GM21786 (cell line): Measurements from ENCODE around the gene TXNDC2.
"Not testable (repeated sequence)": the region's sequence is repeated elsewhere in the genome, so short reads cannot be mapped to it uniquely, and the experiment has no call there.

Source experiments
- ATAC-seq: cut with Tn5 transposase; IDR thresholded peaks from one replicate; pipeline ENCODE4 v1.9.1; 2021; ENCODE audit not compliant: unreplicated experiment

TXNDC2 gene

DNA sequence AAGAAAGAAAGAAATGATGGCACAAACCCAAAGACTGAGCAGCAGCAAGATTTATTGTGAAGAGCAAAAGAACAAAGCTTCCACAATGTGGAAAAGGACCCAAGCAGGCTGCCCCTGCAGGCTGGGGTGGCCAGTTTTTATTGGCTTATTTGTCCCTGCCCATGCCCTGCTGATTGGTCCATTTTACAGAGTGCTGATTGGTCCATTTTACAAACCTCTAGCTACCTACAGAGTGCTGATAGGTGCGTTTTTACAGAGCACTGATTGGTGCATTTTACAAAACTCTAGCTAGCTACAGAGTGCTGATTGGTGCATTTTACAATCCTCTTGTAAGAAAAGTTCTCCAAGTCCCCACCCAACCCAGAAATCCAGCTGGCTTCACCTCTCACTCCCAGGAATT is 26.5 kb downstream of the TXNDC2 start:
- ATAC-seq, result not testable (repeated sequence)

GRCh38 chr18:9913151-9913525 is 27.4 kb downstream of the TXNDC2 start:
- ATAC-seq, result no peak

DNA sequence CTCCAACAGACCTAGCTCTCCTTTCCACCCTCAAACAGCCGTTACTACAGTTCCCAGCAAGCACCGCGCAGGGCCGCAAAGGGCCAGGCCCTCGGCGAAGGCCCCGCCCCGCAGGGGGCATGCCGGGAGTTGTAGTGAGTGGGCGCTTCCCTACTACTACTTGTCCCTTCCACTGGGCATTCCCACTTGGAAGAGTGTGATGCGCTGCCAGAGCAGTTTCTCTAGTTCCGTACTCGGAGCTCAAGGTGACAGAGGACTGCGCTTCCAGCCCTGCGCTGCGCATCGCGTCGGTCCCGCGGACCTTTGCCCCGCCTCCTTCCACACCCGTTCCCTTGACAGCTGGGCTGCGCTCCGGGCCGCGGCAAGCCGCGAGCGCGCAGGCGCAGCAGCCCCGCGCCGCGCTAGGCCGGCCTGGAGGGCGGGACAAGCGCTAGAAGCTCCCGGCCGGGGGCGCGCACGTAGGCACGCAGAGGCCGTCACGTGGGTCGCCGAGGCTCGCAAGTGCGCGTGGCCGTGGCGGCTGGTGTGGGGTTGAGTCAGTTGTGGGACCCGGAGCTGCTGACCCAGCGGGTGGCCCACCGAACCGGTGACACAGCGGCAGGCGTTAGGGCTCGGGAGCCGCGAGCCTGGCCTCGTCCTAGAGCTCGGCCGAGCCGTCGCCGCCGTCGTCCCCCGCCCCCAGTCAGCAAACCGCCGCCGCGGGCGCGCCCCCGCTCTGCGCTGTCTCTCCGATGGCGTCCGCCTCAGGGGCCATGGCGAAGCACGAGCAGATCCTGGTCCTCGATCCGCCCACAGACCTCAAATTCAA is 28.0 kb downstream of the TXNDC2 start, which contains the start of gene VAPA:
TSS of gene VAPA (plus strand) at position 491 of the 808 bp plus-strand sequence. CDS start at position 732, 241 bp downstream.
- ATAC-seq, result peak; percentile 83

GRCh38 chr18:9914334-9914583 is 28.5 kb downstream of the TXNDC2 start:
- ATAC-seq, result no peak

DNA sequence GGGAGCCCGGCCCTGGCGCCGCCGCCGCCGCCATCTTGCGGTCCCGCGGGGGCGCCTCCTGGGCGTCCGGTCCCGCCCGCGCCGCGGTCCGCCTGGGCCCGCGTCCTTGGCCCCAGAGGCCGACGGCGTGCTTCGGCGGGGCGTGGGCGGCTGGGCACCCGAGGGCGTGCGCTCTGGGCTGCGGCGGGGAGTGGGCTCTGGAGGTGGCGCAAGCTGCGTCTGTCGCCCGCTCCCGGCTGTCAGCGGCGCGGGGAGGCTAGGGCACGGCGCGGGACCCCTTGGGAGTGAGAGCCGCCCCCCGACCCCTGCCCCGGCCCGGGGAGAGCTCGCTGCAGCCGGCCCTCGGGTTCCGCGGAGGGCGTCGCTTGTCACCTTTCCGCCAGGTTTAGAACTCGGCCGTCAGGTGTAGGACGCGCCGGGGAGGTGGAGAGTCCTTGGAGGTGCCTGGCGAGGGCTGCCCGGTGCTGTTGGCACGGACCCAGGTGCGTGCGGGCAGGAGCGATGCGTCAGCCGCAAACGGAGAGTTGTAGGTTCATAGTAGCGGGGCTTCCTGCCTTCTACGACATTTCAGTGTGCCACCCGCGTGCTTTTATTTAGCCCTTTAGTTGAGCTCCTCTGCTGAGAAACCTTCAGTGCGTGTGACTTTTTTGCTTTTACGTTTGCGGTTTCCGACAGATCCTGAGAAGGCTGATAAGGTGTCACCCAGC is 29.0 kb downstream of the TXNDC2 start:
- ATAC-seq, result peak; percentile 17

DNA sequence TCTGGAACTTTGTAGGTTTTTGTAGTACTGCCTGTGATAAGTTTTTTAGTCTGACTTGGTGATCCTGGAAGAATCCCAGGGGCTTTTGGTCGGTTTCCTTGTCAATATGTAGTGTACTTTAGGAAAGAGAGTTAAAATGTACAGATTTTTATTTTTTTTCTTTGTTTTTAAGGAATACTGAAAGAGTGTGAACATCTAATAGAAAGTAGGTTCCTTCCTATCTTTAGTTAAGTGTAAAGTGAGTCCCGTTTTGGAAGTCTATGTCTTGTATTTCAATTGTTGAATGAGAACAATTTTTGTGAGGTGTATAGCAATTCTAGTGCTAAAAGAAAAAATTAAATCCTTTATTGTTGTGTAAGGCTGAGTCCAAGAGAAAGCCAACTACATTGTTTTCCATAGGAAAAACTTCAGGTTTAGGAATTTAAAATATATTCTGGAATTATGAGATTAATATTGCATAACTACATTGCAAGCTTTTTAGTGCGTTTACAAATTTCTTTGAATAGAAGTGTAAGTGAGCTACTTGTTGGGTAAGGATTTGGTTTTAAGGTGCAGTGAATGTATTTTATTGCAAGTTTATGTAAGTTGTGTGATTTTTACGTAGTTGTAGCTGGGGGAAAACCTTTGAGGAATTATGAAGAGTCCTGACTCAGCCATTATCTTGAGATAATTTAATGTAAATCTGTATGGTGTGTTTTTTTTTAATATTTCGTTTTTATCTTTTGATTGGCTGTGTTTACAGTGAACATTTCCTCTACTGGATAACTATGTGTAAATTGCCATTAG is 29.7 kb downstream of the TXNDC2 start:
- ATAC-seq, result no peak

DNA sequence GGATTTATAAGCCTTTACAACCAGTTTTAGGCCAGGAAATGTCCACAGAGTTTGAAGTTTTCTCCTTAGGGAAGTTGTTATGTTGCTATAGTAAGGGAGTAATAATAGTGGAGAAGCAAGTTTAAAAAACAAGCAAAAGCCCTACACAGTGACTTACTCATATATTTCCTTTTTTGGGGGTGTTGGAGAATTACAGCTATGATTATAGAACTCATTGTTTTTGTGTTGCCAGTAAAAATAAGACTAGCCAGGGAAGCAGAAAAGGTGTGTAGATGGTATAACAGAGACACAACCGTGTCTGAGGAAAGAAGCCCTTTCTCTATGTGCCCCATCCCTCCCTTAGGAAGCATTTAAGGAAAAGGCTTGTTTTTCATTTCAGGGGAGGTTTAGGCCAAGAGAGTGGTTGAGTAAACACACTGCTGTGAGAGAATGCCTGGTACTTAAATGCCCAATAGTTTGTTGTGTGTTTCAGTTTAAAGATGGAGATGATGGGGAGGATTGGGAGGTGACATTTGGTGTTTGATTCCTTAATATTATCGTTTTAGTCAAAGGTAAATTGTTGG is 30.4 kb downstream of the TXNDC2 start:
- no peak for ATAC-seq

DNA sequence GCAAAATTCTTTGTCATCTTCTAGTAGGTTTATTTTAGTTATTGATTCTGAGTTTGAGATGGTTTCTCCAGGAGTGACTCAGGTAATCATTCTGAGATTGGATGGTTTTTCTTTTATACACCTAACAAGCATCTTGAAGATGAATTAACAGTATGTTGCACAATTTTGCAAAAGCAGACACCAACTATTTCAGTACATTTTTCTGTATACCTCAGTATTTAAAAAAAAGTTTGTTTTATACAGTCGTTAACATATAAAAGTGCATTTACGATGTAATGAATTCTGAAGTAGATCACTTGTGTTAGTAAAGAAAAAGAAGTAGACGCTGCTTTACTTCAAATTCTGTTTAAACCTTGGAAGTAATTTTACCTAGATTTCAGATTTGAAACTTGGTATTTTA is 31.0 kb downstream of the TXNDC2 start:
- ATAC-seq, result no peak

- no peak for ATAC-seq
These were observed 32.4 kb downstream of the TXNDC2 start for GRCh38 chr18:9918016-9918680.

DNA sequence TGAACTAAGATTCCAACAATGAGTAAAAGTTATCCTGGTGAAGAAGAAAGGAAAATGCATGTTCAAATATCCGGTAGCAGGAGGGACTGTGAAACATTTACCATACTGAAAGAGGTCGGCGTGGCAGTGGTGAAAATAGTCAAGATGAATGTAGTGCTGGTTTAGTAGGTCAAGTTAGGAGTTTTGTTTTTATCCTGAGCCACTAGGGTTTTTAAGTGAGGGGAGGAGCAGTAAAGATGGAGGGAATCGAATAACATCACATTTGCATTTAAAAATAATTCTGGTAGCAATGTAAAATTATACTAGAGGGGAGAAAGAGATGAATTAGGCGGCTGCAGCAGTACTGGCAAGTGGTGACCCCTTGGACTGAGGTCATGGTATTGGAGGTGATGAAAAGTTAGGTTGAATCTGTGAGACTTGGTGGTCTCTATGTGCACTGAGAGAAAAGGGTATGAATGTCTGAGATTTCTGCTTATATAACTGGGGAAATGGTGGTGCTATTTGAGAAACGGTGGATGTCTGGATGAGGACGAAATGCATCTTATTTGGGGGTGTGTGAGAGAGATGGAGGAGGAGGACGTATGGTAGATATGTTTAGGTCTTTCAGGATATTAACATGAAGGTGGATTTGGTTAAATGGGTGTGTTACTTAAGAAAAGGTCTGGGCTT is 33.9 kb downstream of the TXNDC2 start:
- ATAC-seq, result no peak

- no peak for ATAC-seq
These were observed 37.0 kb downstream of the TXNDC2 start for GRCh38 chr18:9922592-9923311.

DNA sequence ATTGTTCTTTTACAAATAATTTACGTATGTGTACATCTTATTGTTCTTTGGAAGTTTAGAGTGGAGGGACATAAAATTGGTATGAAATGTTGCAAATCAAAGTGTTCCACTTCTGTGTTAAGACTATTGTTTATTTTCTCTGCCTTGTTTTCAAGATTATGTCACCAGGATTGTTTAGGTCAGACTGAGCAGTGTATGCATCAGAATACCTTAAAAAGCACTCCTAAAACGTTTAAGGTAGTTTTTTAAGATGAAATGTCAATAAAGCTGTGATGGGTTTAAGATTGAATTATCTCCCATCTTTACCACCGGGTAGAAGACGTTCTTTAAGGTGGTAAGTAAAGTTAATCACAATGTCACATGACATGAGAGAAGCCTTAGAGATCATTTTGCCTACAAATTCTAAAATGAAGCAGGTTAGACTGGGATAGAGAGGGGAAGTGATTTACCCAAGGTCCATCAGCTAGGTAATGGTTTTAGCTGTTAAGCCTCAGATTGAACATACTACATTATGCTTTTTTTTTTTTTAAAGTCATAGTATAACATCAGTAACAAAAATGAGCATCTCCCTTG is 38.7 kb downstream of the TXNDC2 start:
- no peak for ATAC-seq

DNA sequence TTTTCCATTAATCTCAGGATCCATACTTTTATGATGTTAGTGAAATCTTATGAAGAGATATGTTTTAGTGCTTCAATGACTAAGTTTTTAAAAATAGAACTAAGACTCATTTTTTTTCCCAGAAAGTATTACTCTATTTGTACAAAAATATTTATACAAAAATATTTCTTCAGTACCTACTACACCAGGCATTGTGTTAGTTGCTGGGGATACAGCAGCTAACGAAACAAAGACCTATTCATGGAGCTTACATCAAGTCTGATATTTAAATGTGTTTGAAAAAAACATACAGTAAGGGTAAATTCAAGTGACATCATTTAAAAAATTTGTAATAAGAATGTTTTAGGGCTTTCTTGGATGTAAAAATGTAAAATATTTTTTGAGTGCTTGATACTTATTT is 39.6 kb downstream of the TXNDC2 start:
- no peak for ATAC-seq

DNA sequence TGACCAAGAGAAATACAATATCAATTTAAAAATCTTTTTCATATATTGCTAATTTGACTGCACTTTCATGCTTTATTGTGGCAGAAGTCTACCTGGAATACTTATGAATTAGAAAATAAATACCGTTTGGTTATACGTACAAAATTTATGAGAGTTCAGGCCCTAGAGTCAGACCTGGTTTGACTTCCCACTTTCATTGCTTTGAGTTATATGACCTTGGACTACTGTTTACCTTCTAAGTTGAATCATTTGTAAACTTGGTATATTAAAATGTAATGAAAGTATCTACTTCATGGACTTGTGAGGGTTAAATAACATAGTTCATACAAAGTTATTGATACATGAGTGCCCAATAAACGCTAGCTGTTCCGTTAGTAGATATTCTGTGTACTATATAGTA is 40.0 kb downstream of the TXNDC2 start:
- ATAC-seq, result no peak

DNA sequence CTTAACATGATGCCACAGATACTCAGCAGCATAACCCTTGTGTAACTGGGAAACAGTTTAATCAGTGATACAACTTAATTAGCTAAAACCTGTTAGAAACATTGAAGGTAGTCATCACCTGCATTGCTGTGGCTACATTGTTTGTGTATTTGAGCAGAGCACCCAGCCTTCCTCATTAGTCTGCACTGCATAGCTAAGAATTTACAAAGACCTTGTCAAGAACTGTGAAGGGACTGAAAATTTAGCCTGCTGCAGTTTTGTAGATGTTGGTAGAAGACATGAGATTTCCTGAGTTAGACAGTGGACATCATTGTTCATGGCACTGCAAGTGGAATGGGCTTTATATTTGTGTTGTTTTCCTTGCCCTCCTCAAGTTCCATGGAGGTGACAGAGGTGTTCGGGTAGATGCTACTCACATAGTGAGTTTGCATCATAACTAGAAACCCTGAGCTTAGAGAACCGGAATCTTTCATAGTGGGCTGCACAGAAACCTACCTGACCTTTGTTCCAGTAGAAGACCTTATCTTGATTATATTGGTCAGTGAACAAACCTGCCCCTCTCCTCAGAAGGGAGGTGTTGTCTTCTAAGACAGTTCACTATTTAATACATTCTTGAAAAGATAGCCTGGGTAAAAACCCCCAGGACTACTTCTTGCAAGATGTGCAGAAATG is 40.6 kb downstream of the TXNDC2 start:
- no peak for ATAC-seq

GRCh38 chr18:9926977-9927376 is 41.2 kb downstream of the TXNDC2 start:
- no peak for ATAC-seq

DNA sequence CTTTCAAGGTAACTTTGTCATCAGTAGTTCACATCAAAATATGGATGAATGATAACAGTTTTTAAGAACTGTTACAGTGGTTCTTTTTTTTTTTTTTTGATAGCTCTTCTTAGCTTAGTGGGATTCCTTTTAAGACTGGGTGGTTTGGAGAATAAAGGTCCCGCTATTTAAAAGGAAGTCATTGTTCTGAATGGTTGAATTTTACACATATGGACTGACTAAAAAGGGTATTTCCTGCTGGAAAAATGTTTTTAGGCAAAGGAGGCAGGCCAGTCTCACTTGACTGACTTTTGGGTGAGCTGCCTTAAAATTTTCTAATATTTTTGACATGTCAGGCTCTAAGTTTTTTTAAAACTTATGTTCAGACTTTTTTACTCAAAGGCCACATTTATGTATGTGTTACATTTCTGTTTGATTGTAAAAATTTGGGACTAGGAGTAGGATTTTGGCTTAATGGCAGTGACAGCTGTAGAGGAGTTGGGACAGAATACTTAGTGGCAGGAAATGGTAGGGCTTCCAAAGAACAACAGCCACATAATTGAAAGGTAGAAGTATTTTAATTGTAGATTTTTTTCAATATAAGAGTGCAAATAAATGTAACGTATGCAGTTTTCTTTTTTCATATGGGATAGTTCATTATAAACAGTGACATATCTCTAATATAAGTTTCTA is 41.8 kb downstream of the TXNDC2 start:
- ATAC-seq, result no peak

DNA sequence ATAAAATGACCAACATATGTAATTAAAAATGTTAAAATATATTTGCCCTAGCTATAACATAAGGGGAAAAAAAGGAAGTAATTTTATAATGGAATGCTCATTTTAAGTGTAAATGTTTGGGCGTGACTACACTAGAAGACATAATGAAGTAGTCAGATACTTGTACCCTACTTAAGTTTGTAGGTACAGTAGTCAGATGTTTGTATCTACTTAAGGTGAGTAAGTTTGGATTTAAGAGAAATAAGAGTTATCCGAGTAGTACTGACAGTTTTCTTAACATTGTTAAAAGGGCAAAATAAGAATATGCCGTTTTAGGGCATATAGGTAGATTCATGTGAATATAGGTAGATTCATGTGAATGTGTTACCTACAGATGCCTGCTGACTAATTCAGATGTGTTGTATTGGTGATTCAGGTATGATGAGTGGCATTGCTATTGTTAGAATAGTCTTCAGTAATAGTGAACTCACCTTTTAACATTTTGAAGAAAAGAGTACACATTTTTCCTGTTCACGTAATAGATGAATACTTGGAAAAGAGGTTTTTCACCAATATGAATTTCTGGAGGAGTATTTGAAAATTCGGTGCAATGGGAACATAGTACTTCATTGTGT is 43.0 kb downstream of the TXNDC2 start:
- ATAC-seq, result no peak
